ENCODE results near the gene NDUFV2.

GRCh38 chr18:9088252-9088651 lies 14.2 kb upstream of the NDUFV2 start:
- no peak for TF ChIP-seq GATA3 (IDR thresholded peaks at IDR 0.05; ENCODE audit: low read depth, low read length)
- TF ChIP-seq GATA2 (IDR thresholded peaks at IDR 0.05; ENCODE audit: low read depth, low read length) = no peak

Data from SH-SY5Y (cell line).